Activated naive CD4-positive, alpha-beta T cell treated with anti-CD3 and anti-CD28 coated beads, Interleukin-2, amount 10 ng/mL, durations not matched to agents 7 days and 5 days (primary cell): ENCODE data around the gene KIF17.
"Not testable (repeated sequence)": the region's sequence is repeated elsewhere in the genome, so short reads cannot be mapped to it uniquely, and the experiment has no call there.

Experiments
- CTCF ChIA-PET: fragments of 350-600 bp; sonication (Branson Sonifier 250); formaldehyde crosslinking; loops from one replicate; lab custom pipeline; 2021; ENCODE audit warnings: antibody characterized with exemption; lab: Charles Lee
- DNase-seq: peaks from one replicate; pipeline ENCODE4 v3.0.0-alpha.2; 2020
- H3K27ac Mint-ChIP-seq: one replicate; pipeline ENCODE4 v1.8.0; 2021; ENCODE audit warnings: mild to moderate bottlenecking, moderate library complexity, mixed read lengths
- H3K27me3 Mint-ChIP-seq: one replicate; pipeline ENCODE4 v1.8.0; 2021; ENCODE audit warnings: mild to moderate bottlenecking, mixed read lengths
- H3K36me3 Mint-ChIP-seq: one replicate; pipeline ENCODE4 v1.8.0; 2021; ENCODE audit warnings: mixed read lengths
- H3K4me1 Mint-ChIP-seq: one replicate; pipeline ENCODE4 v1.8.0; 2021; ENCODE audit warnings: mixed read lengths
- H3K4me3 Mint-ChIP-seq: one replicate; pipeline ENCODE4 v1.8.0; 2021; ENCODE audit warnings: mild to moderate bottlenecking, moderate library complexity, mixed read lengths
- H3K9me3 Mint-ChIP-seq: one replicate; pipeline ENCODE4 v1.8.0; 2021; ENCODE audit warnings: mixed read lengths

Gene KIF17

GRCh38 chr1:20723537-20724363 lies 5.9 kb upstream of the KIF17 start:
- CTCF ChIA-PET, result no interaction called here
- H3K27me3 Mint-ChIP-seq, result peaks cover 60% of the 10 kb centered on the region
- no peak overlapping the region for H3K4me3 Mint-ChIP-seq

GRCh38 chr1:20723159-20723536 lies 5.3 kb upstream of the KIF17 start:
- H3K36me3 Mint-ChIP-seq, result peaks cover 3% of the 10 kb centered on the region
- CTCF ChIA-PET, result no interaction called here
- H3K4me3 Mint-ChIP-seq, result no peak overlapping the region
- peaks cover 4% of the 10 kb centered on the region for H3K4me1 Mint-ChIP-seq
- H3K9me3 Mint-ChIP-seq, result no peaks in the 10 kb centered on the region
- H3K27ac Mint-ChIP-seq, result no peak overlapping the region
- H3K27me3 Mint-ChIP-seq, result peaks cover 60% of the 10 kb centered on the region
- DNase-seq, result no peak

More at GRCh38 chr1:20723537-20724363, 5.9 kb upstream of the KIF17 start:
- no peak overlapping the region for H3K27ac Mint-ChIP-seq
- no peaks in the 10 kb centered on the region for H3K9me3 Mint-ChIP-seq
- peaks cover 2% of the 10 kb centered on the region for H3K4me1 Mint-ChIP-seq
- peaks cover 2% of the 10 kb centered on the region for H3K36me3 Mint-ChIP-seq
- DNase-seq, result no peak

GRCh38 chr1:20721117-20722061 lies 3.6 kb upstream of the KIF17 start:
- CTCF ChIA-PET, result no interaction called here
- DNase-seq, result peak; percentile 10
- Mint-ChIP-seq H3K27ac (no peak overlapping the region), H3K4me1 (peaks cover 13% of the 10 kb centered on the region), H3K9me3 (no peaks in the 10 kb centered on the region), H3K4me3 (no peak overlapping the region), H3K27me3 (peaks cover 67% of the 10 kb centered on the region), H3K36me3 (peaks cover 3% of the 10 kb centered on the region)

GRCh38 chr1:20720631-20721091 lies 2.9 kb upstream of the KIF17 start:
- H3K27me3 Mint-ChIP-seq, result peaks cover 70% of the 10 kb centered on the region
- peaks cover 3% of the 10 kb centered on the region for H3K36me3 Mint-ChIP-seq
- no peak overlapping the region for H3K27ac Mint-ChIP-seq
- peak; percentile 21 for DNase-seq
- H3K4me3 Mint-ChIP-seq, result no peak overlapping the region
- H3K4me1 Mint-ChIP-seq, result peaks cover 15% of the 10 kb centered on the region
- CTCF ChIA-PET, result no interaction called here
- no peaks in the 10 kb centered on the region for H3K9me3 Mint-ChIP-seq

- Mint-ChIP-seq H3K27me3 (peaks cover 71% of the 10 kb centered on the region), H3K36me3 (peaks cover 3% of the 10 kb centered on the region), H3K9me3 (no peaks in the 10 kb centered on the region), H3K4me3 (no peak overlapping the region), H3K4me1 (peaks cover 15% of the 10 kb centered on the region), H3K27ac (no peak overlapping the region)
- DNase-seq, result no peak
- CTCF ChIA-PET, result interaction anchor here (0.6 kb wide), 1 partner anchor 14 kb away, joined by 3 read pairs; no protein-coding TSS in a partner anchor
These were observed 2.2 kb upstream of the KIF17 start for GRCh38 chr1:20719871-20720620.

- peaks cover 15% of the 10 kb centered on the region for H3K4me1 Mint-ChIP-seq
- H3K27ac Mint-ChIP-seq, result no peak overlapping the region
- H3K4me3 Mint-ChIP-seq, result no peak overlapping the region
These were observed 1.5 kb upstream of the KIF17 start for GRCh38 chr1:20719261-20719660.

GRCh38 chr1:20718343-20718882 lies 606 bp upstream of the KIF17 start:
- CTCF ChIA-PET, result interaction anchor here (0.7 kb wide), 1 partner anchor 22 kb away, joined by 3 read pairs; no protein-coding TSS in a partner anchor
- H3K27ac Mint-ChIP-seq, H3K9me3 Mint-ChIP-seq, H3K36me3 Mint-ChIP-seq: not testable (repeated sequence)
- DNase-seq, result peak; percentile 18
- Mint-ChIP-seq H3K4me1 (peaks cover 15% of the 10 kb centered on the region), H3K27me3 (peaks cover 69% of the 10 kb centered on the region), H3K4me3 (peak overlapping the region; percentile 48)

More at GRCh38 chr1:20719261-20719660, 1.5 kb upstream of the KIF17 start:
- Mint-ChIP-seq H3K9me3 (no peaks in the 10 kb centered on the region), H3K27me3 (peaks cover 71% of the 10 kb centered on the region), H3K36me3 (peaks cover 3% of the 10 kb centered on the region)
- peak; percentile 11 for DNase-seq
- CTCF ChIA-PET, result interaction anchor here (0.7 kb wide), 1 partner anchor 23 kb away, joined by 3 read pairs; no protein-coding TSS in a partner anchor

- Mint-ChIP-seq H3K9me3 (no peaks in the 10 kb centered on the region), H3K4me1 (peaks cover 15% of the 10 kb centered on the region), H3K36me3 (peaks cover 3% of the 10 kb centered on the region), H3K27me3 (peaks cover 63% of the 10 kb centered on the region), H3K4me3 (no peak overlapping the region), H3K27ac (no peak overlapping the region)
- DNase-seq, result no peak
- CTCF ChIA-PET, result no interaction called here
These were observed 1.6 kb downstream of the KIF17 start for GRCh38 chr1:20716232-20716631.

GRCh38 chr1:20715406-20715805 lies 2.4 kb downstream of the KIF17 start:
- Mint-ChIP-seq H3K4me3 (no peak overlapping the region), H3K9me3 (no peaks in the 10 kb centered on the region), H3K4me1 (peaks cover 15% of the 10 kb centered on the region), H3K27me3 (peaks cover 60% of the 10 kb centered on the region), H3K36me3 (peaks cover 3% of the 10 kb centered on the region), H3K27ac (no peak overlapping the region)
- CTCF ChIA-PET, result no interaction called here
- no peak for DNase-seq

- peaks cover 51% of the 10 kb centered on the region for H3K27me3 Mint-ChIP-seq
- H3K4me3 Mint-ChIP-seq, result no peak overlapping the region
- no peaks in the 10 kb centered on the region for H3K36me3 Mint-ChIP-seq
- no peak overlapping the region for H3K27ac Mint-ChIP-seq
- CTCF ChIA-PET, result interaction anchor here (0.7 kb wide), 1 partner anchor 427 kb away, joined by 4 read pairs; no protein-coding TSS in a partner anchor
- H3K4me1 Mint-ChIP-seq, result peaks cover 12% of the 10 kb centered on the region
- DNase-seq, result no peak
- no peaks in the 10 kb centered on the region for H3K9me3 Mint-ChIP-seq
These were observed 4.4 kb downstream of the KIF17 start for GRCh38 chr1:20713440-20713839.

GRCh38 chr1:20712215-20712577 lies 5.6 kb downstream of the KIF17 start:
- H3K27me3 Mint-ChIP-seq, result peaks cover 50% of the 10 kb centered on the region
- H3K36me3 Mint-ChIP-seq, result no peaks in the 10 kb centered on the region
- CTCF ChIA-PET, result no interaction called here
- DNase-seq, result no peak
- no peak overlapping the region for H3K27ac Mint-ChIP-seq
- no peaks in the 10 kb centered on the region for H3K9me3 Mint-ChIP-seq
- H3K4me1 Mint-ChIP-seq, result peaks cover 8% of the 10 kb centered on the region
- H3K4me3 Mint-ChIP-seq, result no peak overlapping the region

GRCh38 chr1:20711285-20712214 lies 6.3 kb downstream of the KIF17 start:
- H3K27ac Mint-ChIP-seq, result no peak overlapping the region
- CTCF ChIA-PET, result no interaction called here
- H3K36me3 Mint-ChIP-seq, result no peaks in the 10 kb centered on the region
- peaks cover 50% of the 10 kb centered on the region for H3K27me3 Mint-ChIP-seq
- H3K4me1 Mint-ChIP-seq, result peaks cover 4% of the 10 kb centered on the region
- H3K4me3 Mint-ChIP-seq, result no peak overlapping the region
- no peaks in the 10 kb centered on the region for H3K9me3 Mint-ChIP-seq
- no peak for DNase-seq
